HG03342 (cell line): ENCODE results near the gene CASP3.

Experiments used
- ATAC-seq: cut with Tn5 transposase; IDR thresholded peaks from one replicate; pipeline ENCODE4 v1.9.1; 2021; ENCODE audit warnings: mild to moderate bottlenecking, moderate library complexity; ENCODE audit not compliant: unreplicated experiment

Gene CASP3

GRCh38 chr4:184649026-184649970, at the start of gene CASP3, which contains the start of gene PRIMPOL:
CASP3 (minus strand) TSS chr4:184649447; CDS start chr4:184638453, 10,994 bp downstream.
PRIMPOL (plus strand) TSS chr4:184649738; CDS start chr4:184657141, 7,403 bp downstream.
- peak; percentile 86 for ATAC-seq

GRCh38 chr4:184697956-184698355, 48.7 kb upstream of the CASP3 start:
- no peak for ATAC-seq

- no peak for ATAC-seq
Observed at GRCh38 chr4:184695178-184695896, 46.1 kb upstream of the CASP3 start.

GRCh38 chr4:184694412-184694956, 45.2 kb upstream of the CASP3 start:
- no peak for ATAC-seq

- ATAC-seq = no peak
Observed at GRCh38 chr4:184693056-184693455, 43.8 kb upstream of the CASP3 start.

GRCh38 chr4:184689681-184690080, 40.4 kb upstream of the CASP3 start:
- ATAC-seq = no peak

- ATAC-seq = no peak
Observed at GRCh38 chr4:184688447-184688846, 39.2 kb upstream of the CASP3 start.

GRCh38 chr4:184688005-184688404, 38.8 kb upstream of the CASP3 start:
- ATAC-seq = no peak

- no peak for ATAC-seq
Observed at GRCh38 chr4:184684491-184685189, 35.4 kb upstream of the CASP3 start.

- ATAC-seq = no peak
Observed at GRCh38 chr4:184681916-184682315, 32.7 kb upstream of the CASP3 start.

- no peak for ATAC-seq
Observed at GRCh38 chr4:184680698-184681097, 31.5 kb upstream of the CASP3 start.

- ATAC-seq = no peak
Observed at GRCh38 chr4:184675821-184676492, 26.7 kb upstream of the CASP3 start.

- ATAC-seq = no peak
Observed at GRCh38 chr4:184675018-184675417, 25.8 kb upstream of the CASP3 start.

- no peak for ATAC-seq
Observed at GRCh38 chr4:184674011-184674410, 24.8 kb upstream of the CASP3 start.

- no peak for ATAC-seq
Observed at GRCh38 chr4:184672741-184673140, 23.5 kb upstream of the CASP3 start.

- no peak for ATAC-seq
Observed at GRCh38 chr4:184671101-184671500, 21.9 kb upstream of the CASP3 start.

GRCh38 chr4:184669251-184669650, 20.0 kb upstream of the CASP3 start:
- ATAC-seq = no peak

GRCh38 chr4:184668511-184669114, 19.4 kb upstream of the CASP3 start:
- ATAC-seq = no peak

- no peak for ATAC-seq
Observed at GRCh38 chr4:184668096-184668495, 18.8 kb upstream of the CASP3 start.

- no peak for ATAC-seq
Observed at GRCh38 chr4:184666670-184667069, 17.4 kb upstream of the CASP3 start.
